NCI-H146 treated with DMSO at 0.1 percent for 48 hours (cell line): ENCODE measurements around the gene DDX5.

Source experiments
- DNase-seq: peaks from one replicate; lab custom pipeline; 2025; ENCODE audit not compliant: unreplicated experiment; lab: John Stamatoyannopoulos, UW

The DDX5 gene

DNA sequence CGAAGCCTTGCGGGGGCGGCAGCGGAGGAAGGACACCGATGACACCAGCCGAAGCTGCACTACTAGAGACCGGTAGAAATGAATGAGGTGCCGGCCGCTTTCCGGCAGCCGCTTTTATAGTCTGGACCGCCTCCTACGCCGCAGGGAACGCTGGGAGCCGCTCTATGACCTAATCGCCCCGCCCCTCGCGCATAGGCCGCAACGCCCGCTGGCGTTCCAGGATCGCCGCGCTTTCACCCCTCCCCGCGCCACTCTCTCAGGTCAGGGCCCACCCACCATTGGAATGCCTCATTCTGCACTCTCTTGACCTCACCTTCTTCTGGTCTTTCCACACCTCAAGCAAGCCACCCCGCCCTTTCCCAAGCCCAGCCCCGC is at the start of gene DDX5:
TSS of gene DDX5 (minus strand) at position 89 of the 375 bp plus-strand sequence. CDS start 170 bp downstream, outside the sequence.
- peak; percentile 93 for DNase-seq

DNA sequence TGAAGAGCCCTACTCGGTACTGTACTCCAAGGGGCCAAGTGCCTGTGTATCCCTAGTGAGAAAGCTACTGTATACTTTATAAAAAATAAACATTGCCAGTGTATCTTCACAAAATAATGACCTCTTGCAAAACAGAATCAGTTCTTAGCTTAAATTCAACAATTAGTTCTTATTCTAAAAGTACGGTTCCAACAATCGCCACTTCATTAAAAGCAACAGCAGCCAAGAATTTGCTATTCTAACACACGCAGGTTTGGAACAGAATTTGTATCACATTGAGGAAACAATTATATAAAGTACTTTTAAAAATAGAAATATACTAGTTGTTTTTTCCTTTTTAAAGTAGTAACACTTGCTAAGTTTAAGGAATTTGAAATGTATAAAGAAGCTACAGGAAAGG is 49.2 kb upstream of the DDX5 start:
- no peak for DNase-seq

DNA sequence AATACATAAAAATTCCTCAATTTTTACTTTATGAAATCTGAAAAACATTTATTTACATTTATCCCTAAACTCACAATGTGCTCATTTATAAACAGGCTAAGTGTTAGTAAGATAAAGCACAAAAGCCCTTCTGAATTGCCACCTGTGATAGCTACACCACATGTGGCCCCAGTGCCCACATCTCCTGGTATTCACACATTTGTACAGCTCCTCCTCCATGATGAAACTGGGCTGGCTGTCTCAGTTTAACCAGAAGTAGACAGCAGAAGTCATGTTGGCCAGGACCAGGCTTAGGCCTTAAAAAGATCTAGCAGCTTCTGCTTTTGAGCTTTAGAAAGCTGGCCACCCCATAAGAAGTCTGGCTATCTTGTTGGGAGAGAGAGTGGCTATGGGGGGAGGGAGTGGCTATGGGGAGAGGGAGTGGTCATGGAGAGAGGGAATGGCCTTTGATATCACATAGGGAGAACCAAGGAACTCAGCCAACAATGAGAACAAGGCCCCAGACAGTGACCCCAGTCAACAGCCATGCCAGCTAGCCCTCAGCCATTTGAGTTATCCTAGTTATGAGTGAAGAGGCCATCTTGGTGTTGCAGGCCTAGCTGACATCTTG is 48.0 kb upstream of the DDX5 start:
- no peak for DNase-seq

DNA sequence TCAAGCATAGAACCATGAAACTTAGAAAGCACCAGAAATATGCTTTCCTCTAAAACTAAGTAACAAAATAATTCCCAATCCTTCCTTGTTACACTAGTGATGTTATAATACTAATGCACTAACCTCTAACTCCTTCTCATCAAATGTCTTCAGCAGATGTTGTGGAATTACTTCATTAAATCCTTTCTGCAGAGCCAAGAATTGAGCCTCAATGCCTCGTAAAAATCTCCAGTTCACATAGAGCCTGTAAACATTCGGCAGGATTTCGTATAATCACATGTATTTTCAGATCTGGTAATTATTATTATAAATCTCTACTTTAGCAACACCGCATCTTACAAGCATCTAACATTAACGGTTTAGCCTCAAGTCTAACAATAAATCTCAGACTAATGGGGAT is 45.4 kb upstream of the DDX5 start:
- DNase-seq, result no peak

DNA sequence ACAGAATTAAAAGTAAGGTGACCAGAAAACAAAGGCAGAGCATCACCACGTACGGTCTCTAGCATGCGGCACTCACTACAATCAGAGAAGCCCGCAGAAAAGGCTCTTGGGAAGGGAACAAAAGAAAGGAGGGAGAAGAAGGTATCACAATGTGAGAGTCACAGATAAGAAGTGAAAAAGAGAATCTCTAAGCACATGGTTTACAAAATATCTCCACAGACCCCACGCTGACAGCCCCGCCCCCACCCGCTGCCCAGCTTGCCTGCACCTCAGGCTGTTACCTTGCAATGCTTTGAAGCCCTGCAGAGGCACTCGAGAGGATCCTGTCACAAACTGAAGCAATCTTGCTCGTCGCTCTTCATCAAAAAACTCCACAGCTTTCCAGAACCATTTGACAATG is 41.2 kb upstream of the DDX5 start:
- DNase-seq, result no peak

DNA sequence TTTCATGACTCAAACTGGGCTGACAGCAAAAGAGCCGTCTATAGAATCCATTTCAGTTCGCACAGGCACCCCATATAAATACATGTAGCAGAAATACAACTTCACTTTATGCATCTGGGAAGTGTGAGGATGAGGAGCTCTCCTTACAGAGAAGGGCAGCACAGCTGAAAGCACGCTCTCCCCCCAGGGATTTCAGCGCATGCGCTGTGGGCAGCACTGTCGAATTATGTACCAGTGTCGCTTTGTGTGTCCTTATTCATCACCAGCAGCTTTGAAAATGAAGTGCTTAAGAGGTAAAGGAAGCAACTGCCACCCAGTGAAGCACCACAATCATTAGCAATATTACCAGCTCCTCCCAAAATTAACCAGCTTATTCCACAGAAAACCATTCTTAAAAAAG is 40.6 kb upstream of the DDX5 start:
- DNase-seq, result no peak

DNA sequence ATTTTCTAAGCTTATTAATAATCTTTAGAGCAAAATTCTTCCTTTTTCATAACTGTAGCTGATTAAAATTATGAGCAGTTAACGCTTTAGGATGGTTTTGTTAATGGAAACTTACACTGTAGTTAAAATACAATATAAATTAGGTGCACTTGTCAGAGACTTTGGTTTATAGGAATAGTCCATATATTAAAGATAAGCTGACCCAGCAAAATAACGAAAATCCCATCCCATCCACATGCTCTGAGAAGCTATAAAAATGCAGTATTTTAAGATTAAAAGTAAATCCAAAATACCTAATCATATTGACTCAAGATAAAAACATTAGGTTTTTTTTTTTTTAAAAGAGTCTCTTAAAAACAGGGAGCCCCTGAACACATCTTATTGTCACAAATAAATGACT is 38.7 kb upstream of the DDX5 start:
- no peak for DNase-seq

DNA sequence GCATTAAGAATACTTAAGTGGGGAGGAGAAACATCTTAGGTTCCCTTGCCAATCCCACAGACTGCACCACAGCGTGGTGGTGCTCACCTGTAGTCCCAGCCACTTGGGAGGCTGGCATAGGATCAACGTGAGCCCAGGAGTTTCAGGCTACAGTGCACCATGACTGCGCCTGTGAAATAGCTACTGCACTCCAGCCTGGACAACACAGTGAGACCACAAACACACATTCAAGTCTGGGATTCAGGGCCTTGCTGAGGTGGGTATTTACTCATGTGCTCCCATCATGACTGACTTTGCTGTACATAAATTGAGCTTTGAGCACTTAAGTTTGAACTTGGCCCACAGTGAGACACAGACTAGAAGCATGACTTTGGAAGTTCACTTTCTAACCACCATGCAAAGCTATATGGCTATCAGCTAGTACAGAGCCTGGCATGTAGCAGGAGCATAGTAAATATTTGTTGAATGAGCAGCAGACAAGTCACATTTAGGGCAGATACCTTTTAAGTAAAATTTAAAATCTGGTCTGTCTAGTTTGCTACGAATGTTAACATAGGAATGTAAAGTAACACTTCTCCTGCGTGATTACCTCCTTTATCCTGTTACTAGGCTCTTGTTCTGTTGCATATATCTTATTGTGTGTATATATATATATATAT is 34.2 kb upstream of the DDX5 start:
- no peak for DNase-seq

DNA sequence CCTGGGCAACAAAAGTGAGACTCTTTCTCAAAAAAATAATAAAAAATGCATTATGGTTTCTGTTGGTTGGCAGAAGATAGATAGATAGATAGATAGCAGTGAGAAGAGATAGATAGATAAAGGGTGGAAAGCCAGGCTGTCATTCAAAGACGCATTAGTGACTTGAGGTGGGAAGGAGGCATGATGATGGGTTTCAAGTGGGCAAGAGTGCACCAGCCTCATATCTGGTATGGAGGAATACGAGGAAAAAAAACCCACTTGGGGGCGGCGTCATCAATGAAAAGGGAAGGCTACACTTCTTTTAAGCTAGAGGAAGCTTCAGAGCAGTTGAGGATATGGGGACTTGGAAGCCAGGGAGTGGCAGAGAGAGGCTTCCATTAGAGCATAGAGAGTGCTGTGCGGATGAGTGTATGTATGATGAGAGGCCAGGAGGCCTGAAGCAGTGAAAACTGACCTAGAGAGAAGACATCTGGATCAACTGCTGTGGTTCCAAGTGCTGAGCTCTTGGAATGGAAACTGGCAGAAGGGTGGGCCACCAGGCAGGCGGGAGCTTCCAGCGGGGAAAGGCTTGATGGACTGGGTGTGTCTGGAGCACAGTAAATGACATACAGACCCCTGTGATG is 32.5 kb upstream of the DDX5 start:
- DNase-seq, result no peak

DNA sequence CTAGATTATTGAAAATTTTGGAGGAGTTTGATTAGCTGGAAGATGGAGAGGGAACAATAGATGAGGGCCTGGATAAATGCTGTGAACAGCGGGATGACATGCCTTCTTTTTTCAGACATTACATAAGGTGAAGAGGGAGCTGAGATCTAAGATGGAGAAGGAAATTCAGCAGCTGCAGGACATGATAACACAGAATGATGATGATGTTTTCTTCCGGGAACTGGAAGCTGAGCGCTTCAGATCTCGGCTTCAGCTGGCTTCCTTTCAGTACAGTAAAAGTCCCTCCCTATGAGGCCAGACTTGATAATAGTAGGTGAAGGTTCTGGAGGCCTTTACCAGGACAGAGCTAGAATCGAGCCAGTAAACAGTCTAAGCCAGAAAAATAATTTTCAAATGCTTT is 31.4 kb upstream of the DDX5 start:
- DNase-seq, result no peak

DNA sequence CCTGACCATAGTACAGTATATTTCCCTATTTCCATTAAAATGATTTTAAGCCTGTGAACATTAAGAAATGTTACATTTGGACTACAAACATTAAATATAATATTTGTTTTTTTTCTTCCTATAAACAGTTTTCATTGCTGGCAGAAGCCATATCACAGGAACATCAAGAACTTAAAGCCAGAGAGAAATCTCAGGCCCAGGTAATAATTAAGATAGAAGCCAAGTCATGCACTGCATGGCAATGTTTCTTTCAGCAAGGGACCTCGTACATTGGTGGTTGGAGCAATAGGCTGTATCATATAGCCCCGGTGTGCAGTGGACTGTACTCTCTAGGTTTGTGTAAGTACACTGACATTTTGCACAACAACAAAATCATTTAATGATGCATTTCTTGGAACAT is 30.8 kb upstream of the DDX5 start:
- DNase-seq, result no peak

DNA sequence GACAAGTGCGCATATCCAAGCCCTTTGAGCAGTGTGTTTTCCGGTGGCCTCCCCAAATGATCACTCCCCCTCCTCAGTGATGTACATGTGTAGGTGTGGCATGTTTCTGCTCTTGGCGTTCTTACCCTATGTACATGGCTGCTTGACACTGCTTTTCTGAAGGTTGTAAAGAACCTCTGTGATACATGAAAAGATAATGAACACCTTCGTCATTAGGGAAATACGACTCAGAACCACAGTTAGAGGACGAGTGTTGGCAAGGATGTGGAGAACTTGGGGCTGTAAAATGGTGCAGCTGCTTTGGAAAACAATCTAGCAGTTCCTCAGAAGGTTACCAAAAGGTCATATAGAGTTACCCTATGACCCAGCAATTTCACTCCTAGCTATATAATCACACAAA is 29.3 kb upstream of the DDX5 start:
- DNase-seq, result no peak

DNA sequence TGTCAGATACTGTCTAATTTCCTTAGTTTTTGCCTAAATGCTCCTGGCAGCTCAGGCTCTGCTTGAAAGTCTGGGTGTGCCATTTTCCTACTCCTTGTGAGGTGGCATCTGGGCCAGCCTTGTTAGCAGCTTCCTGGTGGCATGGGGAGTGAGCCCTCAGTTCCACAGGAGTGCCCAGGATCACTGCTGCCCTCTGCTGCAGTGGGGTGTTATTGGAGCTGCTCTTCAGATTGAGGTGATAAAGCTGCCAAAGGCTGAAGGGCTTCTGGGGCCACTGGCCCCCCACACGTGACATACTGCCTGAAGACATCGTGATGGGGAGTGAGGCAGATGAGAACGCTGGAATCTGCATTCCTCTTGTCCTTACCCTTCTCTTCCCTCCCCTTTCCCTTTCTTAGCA is 28.1 kb upstream of the DDX5 start:
- DNase-seq, result no peak

DNA sequence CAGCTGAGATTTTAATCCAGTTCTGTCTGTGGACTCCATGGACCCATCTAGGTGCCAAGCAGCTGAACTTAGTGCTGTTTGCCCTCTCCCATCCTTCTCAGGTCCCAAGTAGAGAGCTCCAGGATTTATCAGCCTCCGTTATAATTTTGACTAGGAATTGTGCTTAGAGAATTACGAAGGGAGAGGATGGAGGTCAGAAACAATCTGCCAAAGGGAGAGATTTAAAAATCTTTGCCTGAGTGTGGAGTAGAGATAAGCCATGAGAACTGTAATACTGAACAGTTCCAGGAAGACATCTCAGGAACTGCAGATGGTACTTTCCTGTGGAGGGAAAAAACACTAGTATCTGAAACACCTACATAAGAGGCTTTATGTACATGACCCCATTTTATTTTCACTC is 27.7 kb upstream of the DDX5 start:
- DNase-seq, result no peak

DNA sequence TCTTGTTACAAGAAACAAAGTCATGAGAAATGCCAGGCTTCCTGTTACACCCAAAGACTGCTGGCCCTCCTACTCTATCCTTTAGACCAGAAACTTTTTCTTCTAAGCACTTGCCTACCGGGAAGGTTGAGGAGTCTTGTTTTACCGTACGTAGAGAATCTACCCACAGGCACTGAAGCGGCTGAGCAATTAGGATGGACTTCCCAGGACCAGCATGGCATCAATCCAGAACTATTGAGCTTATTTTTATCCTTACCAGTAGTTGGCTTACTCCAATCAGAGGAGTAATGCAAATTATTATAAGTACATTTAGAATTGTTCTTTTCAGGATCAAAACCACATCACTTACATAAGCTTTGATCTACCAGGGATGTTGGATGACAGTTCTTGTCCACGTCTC is 26.3 kb upstream of the DDX5 start:
- no peak for DNase-seq

DNA sequence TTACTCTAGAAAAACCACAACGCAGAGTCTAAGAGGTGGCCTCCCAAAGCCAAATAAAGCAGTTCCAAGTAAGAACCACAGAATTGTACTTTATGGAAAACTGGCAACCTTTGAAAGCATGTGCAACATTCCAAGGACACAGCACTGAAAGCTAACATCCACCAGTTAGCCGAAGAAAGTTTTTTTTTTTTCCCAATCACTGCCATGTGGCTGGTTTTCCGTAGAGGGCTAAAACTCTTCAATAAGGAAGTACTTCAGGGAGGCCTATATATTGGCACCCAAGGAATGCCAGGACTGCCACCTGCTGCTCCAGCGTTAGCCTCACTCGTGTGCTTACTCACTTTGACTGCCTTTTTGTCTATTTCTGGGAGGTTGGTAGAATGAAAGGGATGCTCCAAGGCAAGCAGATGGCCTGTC is 25.9 kb upstream of the DDX5 start:
- DNase-seq, result no peak

DNA sequence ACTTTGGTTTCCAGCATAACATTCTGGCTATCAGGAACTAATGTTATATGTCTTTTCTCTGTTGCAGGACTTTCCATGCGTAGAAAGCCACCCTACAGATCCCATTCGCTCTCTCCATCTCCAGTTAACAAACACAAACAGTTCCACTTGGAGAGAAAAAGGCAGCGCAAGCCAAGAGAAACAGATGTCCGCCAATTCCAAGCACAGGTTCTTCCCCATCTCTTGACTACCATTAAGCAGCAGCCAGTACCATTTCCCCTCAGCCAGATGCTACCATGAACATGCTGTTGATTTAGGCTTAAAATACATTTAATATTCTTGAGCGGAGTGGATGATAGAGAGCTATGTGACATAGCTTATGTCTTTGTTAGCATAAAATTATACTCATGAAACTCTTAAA is 23.1 kb upstream of the DDX5 start:
- DNase-seq, result no peak

DNA sequence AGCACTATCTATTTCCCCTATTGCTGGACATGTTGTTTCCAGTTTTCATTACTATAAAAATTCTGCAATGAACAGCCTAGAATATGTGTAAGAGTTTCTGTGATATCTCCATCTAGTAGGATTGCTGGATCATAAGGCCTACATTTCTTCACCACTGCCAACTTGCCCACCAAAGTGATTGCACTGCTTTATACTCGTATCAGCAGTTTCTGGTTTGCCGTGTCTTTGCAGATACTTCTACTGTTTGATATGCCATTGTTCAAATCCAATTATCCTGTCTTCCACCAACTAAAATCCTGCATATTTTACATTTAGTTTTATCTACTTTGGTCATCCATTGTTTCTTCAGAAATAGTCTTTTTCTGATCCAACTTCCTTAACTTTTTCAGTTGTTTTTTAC is 21.8 kb upstream of the DDX5 start:
- no peak for DNase-seq

DNA sequence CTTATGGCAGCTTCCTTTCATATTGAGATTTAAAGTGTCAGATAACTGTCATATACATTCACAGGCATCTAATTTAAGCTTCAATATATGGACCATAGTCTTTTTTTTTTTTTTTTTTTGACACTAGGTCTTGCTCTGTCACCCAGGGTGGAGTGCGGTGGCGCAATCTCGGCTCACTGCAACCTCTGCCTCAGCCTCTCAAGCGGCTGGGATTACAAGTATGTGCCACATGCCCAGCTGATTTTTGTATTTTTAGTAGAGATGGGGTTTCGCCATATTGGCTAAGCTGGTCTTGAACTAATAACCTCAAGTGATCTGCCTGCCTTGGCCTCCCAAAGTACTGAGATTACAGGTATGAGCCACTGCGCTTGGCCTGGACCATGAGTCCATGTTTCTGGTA is 14.3 kb upstream of the DDX5 start:
- no peak for DNase-seq

DNA sequence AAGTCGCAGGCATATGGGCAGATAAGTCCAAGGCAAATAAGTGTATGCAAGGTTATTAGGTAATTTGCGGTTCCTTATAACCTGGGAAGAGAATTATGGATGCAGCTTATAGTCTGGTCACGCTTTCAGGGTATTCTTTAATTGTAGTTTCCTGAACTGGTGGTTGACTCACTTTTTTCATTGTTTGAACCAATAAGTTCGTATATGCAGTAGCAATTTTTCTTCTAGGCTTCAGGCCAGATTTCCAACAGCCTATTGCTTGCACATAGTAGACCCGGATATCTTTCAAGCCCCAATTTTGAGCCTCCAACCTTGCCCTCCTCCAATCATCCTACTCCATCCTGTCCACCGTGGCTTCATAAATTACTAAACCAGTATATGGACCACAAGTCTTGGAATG is 13.5 kb upstream of the DDX5 start:
- DNase-seq, result no peak

DNA sequence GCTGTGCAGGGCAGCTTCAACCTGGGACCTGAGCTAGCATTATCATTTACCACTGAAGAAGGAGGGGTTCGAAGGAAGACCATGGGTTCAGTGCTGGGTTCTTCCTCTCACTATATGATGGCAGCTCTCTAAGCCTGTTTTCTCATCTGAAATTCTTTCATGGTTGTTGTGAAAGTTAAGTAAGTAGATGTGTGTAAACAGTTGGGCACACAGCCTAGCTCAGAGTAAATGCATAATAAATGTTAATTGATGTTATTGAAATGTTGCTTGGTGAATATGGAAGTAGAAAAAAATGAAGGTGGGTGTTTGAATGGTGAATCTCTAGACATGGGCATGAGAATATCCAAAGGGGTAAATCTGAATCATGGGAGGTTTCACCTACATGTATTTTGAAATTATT is 9.7 kb upstream of the DDX5 start:
- DNase-seq, result no peak

DNA sequence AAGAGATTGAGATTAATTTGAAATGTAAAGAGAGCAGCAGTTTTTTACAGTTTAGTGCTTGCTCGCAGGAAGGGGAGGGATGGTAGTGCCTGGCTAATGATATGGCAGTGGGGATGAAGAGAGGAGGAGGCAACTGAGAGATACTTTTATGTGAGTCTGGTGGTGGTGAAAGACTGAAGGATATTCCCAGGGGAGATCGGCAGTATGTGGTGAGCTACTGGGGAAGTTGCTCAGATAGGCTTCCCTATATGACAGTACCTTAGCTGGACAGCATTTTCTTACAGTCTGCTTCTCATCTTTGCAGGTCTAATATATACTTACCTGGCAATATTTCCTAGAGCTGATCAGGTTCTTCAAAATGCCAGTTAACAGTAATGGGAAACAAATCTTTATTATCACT is 9.3 kb upstream of the DDX5 start:
- no peak for DNase-seq

DNA sequence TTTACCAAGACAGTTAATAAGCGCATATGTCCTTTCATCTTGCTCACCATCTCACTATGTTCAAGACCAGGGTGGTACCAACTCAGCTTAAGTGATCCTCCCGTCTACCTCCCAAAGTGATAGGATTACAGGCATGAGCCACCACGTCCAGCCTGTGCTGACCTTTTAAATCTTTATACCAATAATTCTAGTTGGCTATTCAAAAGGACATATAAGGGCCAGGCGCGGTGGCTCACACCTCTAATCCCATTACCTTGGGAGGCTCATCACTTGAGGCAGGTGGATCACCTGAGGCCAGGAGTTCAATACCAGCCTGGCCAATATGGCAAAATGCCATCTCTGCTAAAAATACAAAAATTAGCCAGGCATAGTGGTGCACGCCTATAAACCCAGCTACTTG is 3.1 kb upstream of the DDX5 start:
- no peak for DNase-seq
